HepG2 (cell line): ENCODE results near the gene RHBDD1. TPM values are rescaled to one million over a fixed set of nuclear protein-coding genes. Genes with fewer than 3 reads are reported as not detected.
A peak's percentile ranks its signal among the peaks of the same experiment; 100 is the strongest.

Experiments
- JDP2 ChIP-seq: sonication (generic); formaldehyde crosslinking; IDR thresholded peaks from 2 replicates; pipeline ENCODE4 v1.8.1; 2022; ENCODE audit warnings: missing genetic modification reagents, borderline replicate concordance
- MXD4 ChIP-seq: IDR thresholded peaks from 2 replicates; pipeline ENCODE4 v1.6.1; 2016; ENCODE audit warnings: mild to moderate bottlenecking, missing biosample characterization, missing genetic modification reagents
- MZF1 ChIP-seq: sonication (generic); formaldehyde crosslinking; IDR thresholded peaks from 2 replicates; pipeline ENCODE4 v1.8.1; 2023; ENCODE audit warnings: mild to moderate bottlenecking, missing genetic modification reagents, borderline replicate concordance
- NFAT5 ChIP-seq: sonication (generic); formaldehyde crosslinking; IDR thresholded peaks from 2 replicates; pipeline ENCODE4 v1.4.0; 2020; ENCODE audit warnings: missing genetic modification reagents
- TMF1 ChIP-seq: sonication (generic); formaldehyde crosslinking; IDR thresholded peaks from 2 replicates; pipeline ENCODE4 v1.8.1; 2022; ENCODE audit warnings: low read depth, missing genetic modification reagents
- ZNF589 ChIP-seq: sonication (generic); formaldehyde crosslinking; conservative IDR thresholded peaks from 2 replicates; pipeline ENCODE4 v1.8.0; 2022; ENCODE audit warnings: mild to moderate bottlenecking, moderate library complexity, missing genetic modification reagents
- polyA plus RNA-seq, 8 experiments: library from polyadenylated mRNA; depleted of rRNA in 3 of 8; stranded (reverse) in 7 of 8; unstranded in 1 of 8; fragments of >200 nt; fragmentation: Illumina TruSeq in 4 of 8; extraction: Trizol in 4 of 8; gene quantifications; 2 replicates each; pipeline versions ENCODE4 v1.2.1 to v1.2.3, GENCODE V29; 2011 to 2016; ENCODE audit warnings: low read depth in 4 of 8, missing spikeins in 1 of 8, mixed read lengths in 1 of 8; ENCODE audit not compliant: insufficient read depth in 1 of 8
- total RNA-seq, 5 experiments: library from RNA; depleted of rRNA; stranded (reverse); fragments of >200 nt; fragmentation: Illumina TruSeq; extraction: Trizol; gene quantifications; 2 replicates each; pipeline ENCODE4 v1.2.3, GENCODE V29; 2016; ENCODE audit warnings: low read depth in 1 of 5
- TF ChIP-seq, protein P1 (sequence below): sonication (generic); formaldehyde crosslinking; IDR thresholded peaks from 2 replicates; pipeline ENCODE4 v1.4.0; 2020; ENCODE audit warnings: mild to moderate bottlenecking, missing genetic modification reagents
- TF ChIP-seq, protein P2 (sequence below): sonication (generic); formaldehyde crosslinking; IDR thresholded peaks from 2 replicates; pipeline ENCODE4 v1.4.0; 2020; ENCODE audit warnings: missing genetic modification reagents
- TF ChIP-seq, protein P3 (sequence below): sonication (generic); formaldehyde crosslinking; IDR thresholded peaks from 2 replicates; pipeline ENCODE4 v1.5.0; 2020; ENCODE audit warnings: mild to moderate bottlenecking, missing genetic modification reagents

RHBDD1 gene
- total and polyA plus RNA-seq, 2 of the 13 experiments (the other 11 are each of a cell fraction or from before 2014, with no cell fraction given), result 8.2 to 9.5 TPM

DNA sequence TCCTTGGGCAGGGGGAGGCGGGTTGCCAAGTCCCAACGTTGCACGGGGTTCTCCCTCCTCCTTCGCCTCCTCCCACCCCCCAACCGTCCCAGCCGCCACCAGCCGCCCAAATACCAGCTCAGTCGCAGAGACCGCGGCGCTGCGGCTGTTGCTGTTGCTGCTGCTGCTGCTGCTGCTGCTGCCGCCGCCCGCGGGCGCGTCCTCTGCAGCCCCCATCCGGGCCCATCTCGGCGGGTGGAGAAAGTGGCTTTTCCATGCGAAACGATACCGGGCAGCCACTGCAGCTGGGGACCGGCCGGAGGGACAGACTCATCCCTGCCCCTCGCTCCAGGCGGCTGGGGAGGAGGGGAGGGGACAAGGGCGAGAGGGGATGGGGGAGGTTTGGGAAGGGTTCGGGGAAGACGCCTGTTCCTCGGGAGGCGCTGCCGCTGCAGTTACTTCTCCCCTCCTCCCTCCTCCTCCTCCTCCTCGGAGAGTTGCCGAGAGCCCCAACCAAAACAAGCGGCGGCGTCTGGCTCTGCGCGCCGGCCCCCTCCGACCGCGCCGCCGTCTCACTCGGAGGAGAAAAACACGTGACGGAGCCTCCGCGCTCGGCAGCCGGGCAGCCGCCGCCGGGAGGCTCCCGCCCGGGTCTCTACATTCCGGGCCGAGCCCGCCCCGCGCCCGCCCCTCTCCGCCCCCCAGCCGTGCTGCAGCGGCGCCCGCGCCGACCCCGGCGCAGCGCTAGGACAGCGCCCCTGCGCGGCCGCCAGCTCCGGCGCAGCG is 36.5 kb upstream of the RHBDD1 start, which contains the start of gene IRS1 (continued):
- TF ChIP-seq, protein P1, sequence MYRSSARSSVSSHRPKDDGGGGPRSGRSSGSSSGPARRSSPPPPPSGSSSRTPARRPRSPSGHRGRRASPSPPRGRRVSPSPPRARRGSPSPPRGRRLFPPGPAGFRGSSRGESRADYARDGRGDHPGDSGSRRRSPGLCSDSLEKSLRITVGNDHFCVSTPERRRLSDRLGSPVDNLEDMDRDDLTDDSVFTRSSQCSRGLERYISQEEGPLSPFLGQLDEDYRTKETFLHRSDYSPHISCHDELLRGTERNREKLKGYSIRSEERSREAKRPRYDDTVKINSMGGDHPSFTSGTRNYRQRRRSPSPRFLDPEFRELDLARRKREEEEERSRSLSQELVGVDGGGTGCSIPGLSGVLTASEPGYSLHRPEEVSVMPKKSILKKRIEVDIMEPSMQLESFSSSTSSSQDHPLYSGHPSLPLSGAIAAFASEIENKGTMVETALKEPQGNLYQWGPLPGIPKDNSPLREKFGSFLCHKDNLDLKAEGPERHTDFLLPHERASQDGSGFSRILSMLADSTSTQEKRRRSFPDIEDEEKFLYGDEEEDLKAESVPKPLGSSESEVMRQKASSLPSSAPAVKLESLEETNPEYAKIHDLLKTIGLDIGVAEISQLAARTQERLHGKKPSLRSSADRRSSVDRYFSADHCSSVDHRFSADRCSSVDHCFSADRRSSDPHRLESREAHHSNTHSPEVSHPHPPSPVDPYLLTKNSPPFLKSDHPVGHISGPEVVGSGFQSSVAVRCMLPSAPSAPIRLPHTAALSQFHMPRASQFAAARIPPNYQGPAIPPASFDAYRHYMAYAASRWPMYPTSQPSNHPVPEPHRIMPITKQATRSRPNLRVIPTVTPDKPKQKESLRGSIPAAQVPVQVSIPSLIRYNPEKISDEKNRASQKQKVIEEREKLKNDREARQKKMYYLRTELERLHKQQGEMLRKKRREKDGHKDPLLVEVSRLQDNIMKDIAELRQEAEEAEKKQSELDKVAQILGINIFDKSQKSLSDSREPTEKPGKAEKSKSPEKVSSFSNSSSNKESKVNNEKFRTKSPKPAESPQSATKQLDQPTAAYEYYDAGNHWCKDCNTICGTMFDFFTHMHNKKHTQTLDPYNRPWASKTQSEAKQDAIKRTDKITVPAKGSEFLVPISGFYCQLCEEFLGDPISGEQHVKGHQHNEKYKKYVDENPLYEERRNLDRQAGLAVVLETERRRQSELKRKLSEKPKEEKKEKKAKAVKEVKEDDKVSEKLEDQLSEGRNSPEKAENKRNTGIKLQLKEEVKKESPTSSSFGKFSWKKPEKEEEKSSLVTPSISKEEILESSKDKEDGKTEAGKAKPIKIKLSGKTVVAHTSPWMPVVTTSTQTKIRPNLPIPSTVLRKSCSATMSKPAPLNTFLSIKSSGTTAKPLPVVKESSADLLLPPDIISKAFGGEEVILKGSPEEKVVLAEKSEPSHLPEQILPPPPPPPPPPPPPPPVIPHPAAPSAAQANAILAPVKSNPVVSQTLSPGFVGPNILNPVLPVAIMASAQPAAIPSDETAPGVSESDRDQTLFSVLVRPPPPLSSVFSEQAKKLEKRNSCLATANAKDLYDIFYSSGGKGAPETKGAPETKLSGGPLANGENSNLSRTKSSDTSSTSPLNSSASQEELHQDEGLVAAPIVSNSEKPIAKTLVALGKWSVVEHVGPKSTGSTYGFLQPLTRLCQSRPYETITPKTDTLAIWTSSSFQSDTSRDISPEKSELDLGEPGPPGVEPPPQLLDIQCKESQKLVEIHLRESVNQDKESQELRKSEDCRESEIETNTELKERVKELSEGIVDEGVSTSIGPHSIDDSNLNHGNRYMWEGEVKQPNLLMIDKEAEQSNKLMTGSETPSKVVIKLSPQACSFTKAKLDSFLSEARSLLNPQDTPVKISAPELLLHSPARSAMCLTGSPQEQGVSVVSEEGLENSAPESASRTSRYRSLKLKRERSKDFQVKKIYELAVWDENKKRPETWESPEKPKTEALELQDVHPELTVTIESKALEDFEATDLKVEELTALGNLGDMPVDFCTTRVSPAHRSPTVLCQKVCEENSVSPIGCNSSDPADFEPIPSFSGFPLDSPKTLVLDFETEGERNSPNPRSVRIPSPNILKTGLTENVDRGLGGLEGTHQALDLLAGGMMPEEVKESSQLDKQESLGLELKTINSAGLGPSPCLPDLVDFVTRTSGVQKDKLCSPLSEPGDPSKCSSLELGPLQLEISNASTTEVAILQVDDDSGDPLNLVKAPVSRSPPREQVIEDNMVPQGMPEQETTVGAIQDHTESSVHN (CRISPR knock-in tag), result no peak
- TF ChIP-seq ZNF589 (no peak; the same call in 1 of the 2 replicates), MXD4 (CRISPR knock-in tag) (no peak; the same call in 1 of the 2 replicates), MZF1 (CRISPR knock-in tag) (no peak), NFAT5 (no peak; the same call in 1 of the 2 replicates), TMF1 (CRISPR knock-in tag) (no peak), JDP2 (peak; percentile 45; the same call in 1 of the 2 replicates)
- TF ChIP-seq, protein P2, sequence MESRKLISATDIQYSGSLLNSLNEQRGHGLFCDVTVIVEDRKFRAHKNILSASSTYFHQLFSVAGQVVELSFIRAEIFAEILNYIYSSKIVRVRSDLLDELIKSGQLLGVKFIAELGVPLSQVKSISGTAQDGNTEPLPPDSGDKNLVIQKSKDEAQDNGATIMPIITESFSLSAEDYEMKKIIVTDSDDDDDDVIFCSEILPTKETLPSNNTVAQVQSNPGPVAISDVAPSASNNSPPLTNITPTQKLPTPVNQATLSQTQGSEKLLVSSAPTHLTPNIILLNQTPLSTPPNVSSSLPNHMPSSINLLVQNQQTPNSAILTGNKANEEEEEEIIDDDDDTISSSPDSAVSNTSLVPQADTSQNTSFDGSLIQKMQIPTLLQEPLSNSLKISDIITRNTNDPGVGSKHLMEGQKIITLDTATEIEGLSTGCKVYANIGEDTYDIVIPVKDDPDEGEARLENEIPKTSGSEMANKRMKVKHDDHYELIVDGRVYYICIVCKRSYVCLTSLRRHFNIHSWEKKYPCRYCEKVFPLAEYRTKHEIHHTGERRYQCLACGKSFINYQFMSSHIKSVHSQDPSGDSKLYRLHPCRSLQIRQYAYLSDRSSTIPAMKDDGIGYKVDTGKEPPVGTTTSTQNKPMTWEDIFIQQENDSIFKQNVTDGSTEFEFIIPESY (CRISPR knock-in tag), result peak; percentile 60; the same call in 1 of the 2 replicates
- TF ChIP-seq, protein P3, sequence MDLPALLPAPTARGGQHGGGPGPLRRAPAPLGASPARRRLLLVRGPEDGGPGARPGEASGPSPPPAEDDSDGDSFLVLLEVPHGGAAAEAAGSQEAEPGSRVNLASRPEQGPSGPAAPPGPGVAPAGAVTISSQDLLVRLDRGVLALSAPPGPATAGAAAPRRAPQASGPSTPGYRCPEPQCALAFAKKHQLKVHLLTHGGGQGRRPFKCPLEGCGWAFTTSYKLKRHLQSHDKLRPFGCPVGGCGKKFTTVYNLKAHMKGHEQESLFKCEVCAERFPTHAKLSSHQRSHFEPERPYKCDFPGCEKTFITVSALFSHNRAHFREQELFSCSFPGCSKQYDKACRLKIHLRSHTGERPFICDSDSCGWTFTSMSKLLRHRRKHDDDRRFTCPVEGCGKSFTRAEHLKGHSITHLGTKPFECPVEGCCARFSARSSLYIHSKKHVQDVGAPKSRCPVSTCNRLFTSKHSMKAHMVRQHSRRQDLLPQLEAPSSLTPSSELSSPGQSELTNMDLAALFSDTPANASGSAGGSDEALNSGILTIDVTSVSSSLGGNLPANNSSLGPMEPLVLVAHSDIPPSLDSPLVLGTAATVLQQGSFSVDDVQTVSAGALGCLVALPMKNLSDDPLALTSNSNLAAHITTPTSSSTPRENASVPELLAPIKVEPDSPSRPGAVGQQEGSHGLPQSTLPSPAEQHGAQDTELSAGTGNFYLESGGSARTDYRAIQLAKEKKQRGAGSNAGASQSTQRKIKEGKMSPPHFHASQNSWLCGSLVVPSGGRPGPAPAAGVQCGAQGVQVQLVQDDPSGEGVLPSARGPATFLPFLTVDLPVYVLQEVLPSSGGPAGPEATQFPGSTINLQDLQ, result no peak
